A549 (cell line): Measurements from ENCODE around the gene NFIX.

Experiments used
- BHLHE40 ChIP-seq: IDR thresholded peaks from 2 replicates; pipeline ENCODE4 v1.6.1; 2012; ENCODE audit warnings: low read depth, low read length, inconsistent platforms
- HEYL ChIP-seq: fragments of 250-450 bp; sonication (Bioruptor Pico); IDR thresholded peaks from 2 replicates; pipeline ENCODE4 v1.8.0; 2021; ENCODE audit warnings: mild to moderate bottlenecking, moderate library complexity

DNA sequence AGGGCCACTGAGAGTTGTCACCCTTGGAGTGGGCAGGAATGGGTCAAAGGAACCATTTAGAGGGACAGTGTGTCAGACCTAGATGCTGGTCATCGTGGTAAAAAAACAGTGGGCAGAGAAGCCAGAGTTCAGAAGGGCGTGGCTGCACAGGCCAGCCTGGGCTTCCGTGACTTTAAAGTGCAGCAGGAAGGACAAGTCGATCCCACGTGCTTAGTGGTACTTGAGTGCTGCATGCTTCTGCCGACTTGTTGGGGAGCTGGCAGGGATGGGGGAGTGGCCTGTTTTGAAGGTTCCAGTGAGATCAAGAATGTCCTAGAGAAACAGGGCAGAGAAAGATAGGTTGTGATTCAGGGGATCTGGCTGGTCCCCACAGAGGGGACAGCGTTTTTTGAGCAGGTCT is 90.4 kb downstream of the NFIX start:
- TF ChIP-seq HEYL (CRISPR knock-in tag) (no peak), BHLHE40 (no peak)
